Measurements from ENCODE around the gene ROBO1. TPM values are rescaled to one million over a fixed set of nuclear protein-coding genes. Genes with fewer than 3 reads are reported as not detected.

Gene ROBO1
- total and polyA plus RNA-seq, 2 experiments from 2014 or later: 18.8 to 31.9 TPM

- no peaks in the 10 kb centered on the region for H3K27me3 ChIP-seq (replicated peaks; ENCODE audit: insufficient read depth)
- H3K36me3 ChIP-seq (ENCODE audit: low read depth): no peaks in the 10 kb centered on the region
- no peak overlapping the region for H3K27ac ChIP-seq
- H3K9me3 ChIP-seq (ENCODE audit: low read depth): no peaks in the 10 kb centered on the region
- H3F3A ChIP-seq (ENCODE audit: insufficient read depth): peaks cover 14% of the 10 kb centered on the region; the same call in 1 of the 2 replicates
- no peak overlapping the region for H2AFZ ChIP-seq
- in situ Hi-C loops (cut with MboI): no loop called here
- H3K79me2 ChIP-seq (ENCODE audit: insufficient read depth): peaks cover 24% of the 10 kb centered on the region; the same call in 1 of the 2 replicates
- peaks cover 46% of the 10 kb centered on the region for H3K4me1 ChIP-seq (ENCODE audit: insufficient read depth)
- no peaks in the 10 kb centered on the region for H4K20me1 ChIP-seq (ENCODE audit: insufficient read depth)
- no peak for TF ChIP-seq EZH2phosphoT487 (IDR thresholded peaks at IDR 0.05; ENCODE audit: insufficient read depth, low read depth)
- TF ChIP-seq EZH2 (IDR thresholded peaks at IDR 0.05; ENCODE audit: insufficient read depth, poor library complexity, severe bottlenecking): no peak
- H3K9ac ChIP-seq: no peak overlapping the region
- DNase-seq: peak; percentile 59
- H3K4me2 ChIP-seq (ENCODE audit: unreplicated experiment): no peak overlapping the region
- no peak overlapping the region for H3K4me3 ChIP-seq
- no peaks in the 10 kb centered on the region for H3K9me2 ChIP-seq (ENCODE audit: insufficient read depth)
These were observed 891.9 kb downstream of the ROBO1 start for GRCh38 chr3:78875851-78876250.

GRCh38 chr3:78875436-78875835, 892.4 kb downstream of the ROBO1 start:
- H3K4me3 ChIP-seq: no peak overlapping the region
- no peak overlapping the region for H3K9ac ChIP-seq
- no peak for TF ChIP-seq EZH2 (IDR thresholded peaks at IDR 0.05; ENCODE audit: insufficient read depth, poor library complexity, severe bottlenecking)
- no peak for TF ChIP-seq EZH2phosphoT487 (IDR thresholded peaks at IDR 0.05; ENCODE audit: insufficient read depth, low read depth)
- peaks cover 24% of the 10 kb centered on the region; the same call in 1 of the 2 replicates for H3K79me2 ChIP-seq (ENCODE audit: insufficient read depth)
- peaks cover 42% of the 10 kb centered on the region for H3K4me1 ChIP-seq (ENCODE audit: insufficient read depth)
- no peak overlapping the region for H2AFZ ChIP-seq
- in situ Hi-C loops (cut with MboI): no loop called here
- no peaks in the 10 kb centered on the region for H4K20me1 ChIP-seq (ENCODE audit: insufficient read depth)
- no peaks in the 10 kb centered on the region for H3K36me3 ChIP-seq (ENCODE audit: low read depth)
- H3K27me3 ChIP-seq (replicated peaks; ENCODE audit: insufficient read depth): no peaks in the 10 kb centered on the region
- H3K9me3 ChIP-seq (ENCODE audit: low read depth): no peaks in the 10 kb centered on the region
- no peak overlapping the region for H3K4me2 ChIP-seq (ENCODE audit: unreplicated experiment)
- peaks cover 12% of the 10 kb centered on the region; the same call in 1 of the 2 replicates for H3F3A ChIP-seq (ENCODE audit: insufficient read depth)
- WGBS, 2 experiments (ENCODE audit: low coverage in 1 of 2, low lambda C conversion rate in 2 of 2, missing lambda C conversion rate in 2 of 2): 37 to 39% methylated on average over 4 of the region's 4 CpGs
- no peak overlapping the region for H3K27ac ChIP-seq
- DNase-seq: no peak
- no peaks in the 10 kb centered on the region for H3K9me2 ChIP-seq (ENCODE audit: insufficient read depth)

GRCh38 chr3:78873641-78874040, 894.2 kb downstream of the ROBO1 start:
- Histone ChIP-seq H3K9ac (no peak overlapping the region; the same call in 1 of the 2 replicates), H3K79me2 (ENCODE audit: insufficient read depth) (peaks cover 20% of the 10 kb centered on the region; the same call in 1 of the 2 replicates), H3K4me3 (peak overlapping the region; percentile 25; the same call in 1 of the 2 replicates), H3K4me2 (ENCODE audit: unreplicated experiment) (peak overlapping the region; percentile 69), H3K4me1 (ENCODE audit: insufficient read depth) (peaks cover 32% of the 10 kb centered on the region), H3F3A (ENCODE audit: insufficient read depth) (peaks cover 9% of the 10 kb centered on the region; the same call in 1 of the 2 replicates), H3K36me3 (ENCODE audit: low read depth) (no peaks in the 10 kb centered on the region), H3K27me3 (replicated peaks; ENCODE audit: insufficient read depth) (no peaks in the 10 kb centered on the region), H4K20me1 (ENCODE audit: insufficient read depth) (no peaks in the 10 kb centered on the region), H3K9me3 (ENCODE audit: low read depth) (no peaks in the 10 kb centered on the region), H2AFZ (0 out of 2 replicates have a peak overlapping the region, but pooled peaks have one; percentile 7), H3K27ac (no peak overlapping the region), H3K9me2 (ENCODE audit: insufficient read depth) (no peaks in the 10 kb centered on the region)
- TF ChIP-seq EZH2 (IDR thresholded peaks at IDR 0.05; ENCODE audit: insufficient read depth, poor library complexity, severe bottlenecking) (no peak), EZH2phosphoT487 (IDR thresholded peaks at IDR 0.05; ENCODE audit: insufficient read depth, low read depth) (no peak)
- in situ Hi-C loops (cut with MboI): no loop called here
- no peak for DNase-seq
- WGBS, 2 experiments (ENCODE audit: low coverage in 1 of 2, low lambda C conversion rate in 2 of 2, missing lambda C conversion rate in 2 of 2): 93 to 100% methylated on average over 2 of the region's 2 CpGs

- H3K27me3 ChIP-seq (replicated peaks; ENCODE audit: insufficient read depth): no peaks in the 10 kb centered on the region
- no peaks in the 10 kb centered on the region for H3K9me3 ChIP-seq (ENCODE audit: low read depth)
- H3K79me2 ChIP-seq (ENCODE audit: insufficient read depth): peaks cover 19% of the 10 kb centered on the region; the same call in 1 of the 2 replicates
- H3K27ac ChIP-seq: no peak overlapping the region
- in situ Hi-C loops (cut with MboI): no loop called here
- no peaks in the 10 kb centered on the region for H3K9me2 ChIP-seq (ENCODE audit: insufficient read depth)
- DNase-seq: no peak
- no peak overlapping the region for H2AFZ ChIP-seq
- peaks cover 17% of the 10 kb centered on the region for H3F3A ChIP-seq (ENCODE audit: insufficient read depth)
- H3K4me1 ChIP-seq (ENCODE audit: insufficient read depth): peaks cover 30% of the 10 kb centered on the region
- 85 to 87% methylated on average over 3 of the region's 3 CpGs for WGBS, 2 experiments (ENCODE audit: low coverage in 1 of 2, low lambda C conversion rate in 2 of 2, missing lambda C conversion rate in 2 of 2)
- no peak for TF ChIP-seq EZH2 (IDR thresholded peaks at IDR 0.05; ENCODE audit: insufficient read depth, poor library complexity, severe bottlenecking)
- TF ChIP-seq EZH2phosphoT487 (IDR thresholded peaks at IDR 0.05; ENCODE audit: insufficient read depth, low read depth): no peak
- no peak overlapping the region for H3K4me2 ChIP-seq (ENCODE audit: unreplicated experiment)
- H3K9ac ChIP-seq: no peak overlapping the region
- H4K20me1 ChIP-seq (ENCODE audit: insufficient read depth): no peaks in the 10 kb centered on the region
- no peak overlapping the region for H3K4me3 ChIP-seq
- H3K36me3 ChIP-seq (ENCODE audit: low read depth): no peaks in the 10 kb centered on the region
These were observed 895.6 kb downstream of the ROBO1 start for GRCh38 chr3:78872195-78872594.

GRCh38 chr3:78871048-78871447, 896.8 kb downstream of the ROBO1 start:
- TF ChIP-seq EZH2phosphoT487 (IDR thresholded peaks at IDR 0.05; ENCODE audit: insufficient read depth, low read depth): no peak
- no peak for TF ChIP-seq EZH2 (IDR thresholded peaks at IDR 0.05; ENCODE audit: insufficient read depth, poor library complexity, severe bottlenecking)
- no peak for DNase-seq
- H3K9me2 ChIP-seq (ENCODE audit: insufficient read depth): no peaks in the 10 kb centered on the region
- H2AFZ ChIP-seq: no peak overlapping the region
- H3K36me3 ChIP-seq (ENCODE audit: low read depth): no peaks in the 10 kb centered on the region
- H3F3A ChIP-seq (ENCODE audit: insufficient read depth): peaks cover 18% of the 10 kb centered on the region
- 92 to 95% methylated on average over 4 of the region's 4 CpGs for WGBS, 2 experiments (ENCODE audit: low coverage in 1 of 2, low lambda C conversion rate in 2 of 2, missing lambda C conversion rate in 2 of 2)
- H3K4me1 ChIP-seq (ENCODE audit: insufficient read depth): peaks cover 31% of the 10 kb centered on the region
- peaks cover 8% of the 10 kb centered on the region; the same call in 1 of the 2 replicates for H3K79me2 ChIP-seq (ENCODE audit: insufficient read depth)
- in situ Hi-C loops (cut with MboI): no loop called here
- no peak overlapping the region for H3K4me2 ChIP-seq (ENCODE audit: unreplicated experiment)
- no peaks in the 10 kb centered on the region for H4K20me1 ChIP-seq (ENCODE audit: insufficient read depth)
- no peak overlapping the region for H3K9ac ChIP-seq
- no peaks in the 10 kb centered on the region for H3K9me3 ChIP-seq (ENCODE audit: low read depth)
- no peak overlapping the region for H3K4me3 ChIP-seq
- H3K27me3 ChIP-seq (replicated peaks; ENCODE audit: insufficient read depth): no peaks in the 10 kb centered on the region
- H3K27ac ChIP-seq: no peak overlapping the region
